SW 1271 (cell line): Measurements from ENCODE around the gene ATP6V0D1.

Source experiments
- DNase-seq, 2 experiments: peaks; one replicate each; lab custom pipeline; 2025; lab: John Stamatoyannopoulos, UW

The ATP6V0D1 gene

DNA sequence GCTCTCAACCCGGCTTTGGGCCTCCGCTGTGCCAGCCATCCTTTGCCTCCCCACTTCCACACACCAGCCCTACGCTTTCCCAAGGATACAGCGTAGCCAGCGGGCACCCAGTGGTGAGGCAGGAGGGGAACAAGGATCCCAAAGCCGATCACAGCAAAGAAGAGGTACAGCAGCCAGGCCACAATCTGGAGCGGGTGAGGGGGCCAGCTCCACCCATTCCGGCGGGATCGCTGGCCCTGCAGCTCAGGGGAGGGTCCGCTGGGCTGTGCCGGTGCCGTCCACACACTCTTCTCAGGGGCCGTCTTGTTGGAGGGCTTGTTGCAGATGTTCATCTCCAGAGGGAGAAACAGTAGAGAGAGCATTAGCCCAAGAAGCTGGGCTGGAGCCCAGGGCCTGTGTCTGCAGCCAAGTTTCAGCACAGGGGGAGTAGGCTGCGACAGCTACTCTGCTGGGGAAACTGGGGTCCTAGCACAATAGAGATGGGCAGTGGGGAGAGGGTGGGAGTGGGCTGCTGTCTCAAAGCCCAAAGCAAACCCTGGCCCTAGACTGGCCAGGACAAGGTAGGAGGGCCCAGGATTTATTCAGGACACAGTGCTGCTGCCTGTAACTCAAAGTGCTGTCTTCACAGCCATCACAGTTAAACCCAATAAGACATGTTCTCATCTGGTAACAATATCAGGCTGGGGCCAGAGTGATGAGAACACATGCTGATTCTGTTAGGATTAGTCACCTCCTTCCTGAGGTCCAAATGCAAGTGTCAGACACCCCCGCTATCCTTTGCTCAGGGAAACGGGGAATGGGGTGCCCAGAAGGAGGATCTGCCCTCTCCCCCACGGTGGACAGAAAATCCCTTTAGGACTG is 74.6 kb downstream of the ATP6V0D1 start:
- DNase-seq, result peak in 1 of 2 experiments; percentile 9

DNA sequence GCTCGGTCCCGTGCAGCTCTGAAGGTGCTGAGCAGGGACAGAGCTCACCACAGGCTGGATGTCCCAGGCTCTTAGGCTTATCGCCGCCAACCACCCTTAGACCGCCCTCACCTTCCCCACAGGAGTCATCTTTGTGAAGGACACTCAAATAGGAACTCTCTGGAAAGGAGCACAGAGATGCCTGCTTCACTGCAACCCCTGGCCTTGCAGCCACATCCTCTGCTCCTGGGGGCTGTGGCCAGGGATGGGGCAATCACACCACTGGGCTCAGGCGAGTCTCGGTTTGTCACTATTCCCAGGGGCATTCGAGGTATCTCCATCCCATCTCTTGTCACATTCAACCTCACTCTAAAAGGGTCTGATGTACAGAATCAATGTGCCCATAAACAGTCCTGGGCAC is 75.6 kb downstream of the ATP6V0D1 start:
- DNase-seq, result no peak

DNA sequence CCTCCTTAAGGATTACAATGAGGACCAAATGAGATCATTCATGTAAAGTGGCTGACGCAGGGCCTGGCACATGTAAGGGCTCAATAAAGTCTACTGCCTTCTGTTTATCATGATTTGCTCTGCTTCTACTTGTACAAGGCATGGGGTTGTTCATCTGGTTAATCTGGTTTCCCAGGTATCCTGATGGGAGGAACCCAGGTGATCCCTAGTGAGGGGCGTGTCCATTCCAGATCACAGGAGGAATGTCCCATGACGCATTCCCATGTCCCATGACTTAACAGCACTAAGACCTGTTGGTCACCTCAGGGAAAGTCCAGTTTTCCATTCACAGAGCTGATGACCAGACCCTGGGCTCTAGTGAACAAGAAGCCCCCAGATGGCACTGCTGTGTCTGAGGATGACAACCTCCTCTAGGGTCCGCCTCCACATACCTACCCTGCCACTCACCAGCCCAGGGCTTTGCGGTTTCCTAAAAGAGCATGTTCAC is 76.2 kb downstream of the ATP6V0D1 start:
- DNase-seq, result no peak

DNA sequence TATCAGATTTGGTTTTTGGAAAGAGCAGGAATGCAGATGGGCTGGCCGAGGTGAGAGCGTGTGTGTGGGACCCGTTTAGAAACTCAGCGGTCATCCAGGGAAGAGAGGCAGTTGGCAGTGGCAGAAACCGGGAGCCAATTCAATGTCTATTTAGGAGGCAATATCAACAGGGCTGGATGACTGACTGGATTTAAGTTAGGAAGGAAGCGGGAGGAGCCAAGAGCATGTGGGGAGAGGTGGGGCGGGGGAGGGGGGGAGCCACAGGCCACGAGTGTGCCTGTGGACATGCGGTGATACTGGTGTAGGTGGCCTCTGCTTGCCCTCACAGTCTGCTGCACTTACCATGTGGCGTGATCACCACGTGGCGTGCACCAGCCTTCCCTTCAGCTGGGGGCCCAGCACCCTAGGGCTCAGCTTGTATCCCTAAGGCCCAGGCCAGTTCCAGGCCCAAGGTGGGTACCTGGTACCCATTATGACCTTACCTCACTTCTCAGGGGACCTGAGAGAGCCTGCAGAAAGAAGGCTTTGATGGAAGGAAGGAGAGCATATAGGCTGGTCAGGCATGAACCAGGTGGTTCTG is 76.9 kb downstream of the ATP6V0D1 start:
- DNase-seq, result no peak

DNA sequence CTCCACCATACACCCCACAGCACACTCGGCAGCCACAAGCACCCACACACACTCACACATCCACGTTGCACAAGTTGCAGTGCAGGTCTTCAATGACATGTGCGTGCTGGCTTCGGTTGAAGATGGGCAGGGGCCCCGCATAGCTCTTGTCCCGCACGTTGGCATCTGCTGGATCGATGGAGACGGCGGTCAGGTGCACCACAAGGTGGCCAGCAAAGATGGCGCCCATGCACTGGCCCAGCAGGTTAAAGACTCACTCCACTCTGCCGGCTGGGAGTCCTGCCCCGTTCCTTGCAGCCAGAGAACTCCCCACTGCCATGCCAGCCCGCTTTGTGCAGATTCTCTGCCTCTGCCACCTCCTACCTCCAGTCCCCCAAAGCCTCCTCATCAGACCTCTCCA is 80.1 kb downstream of the ATP6V0D1 start:
- DNase-seq, result no peak

DNA sequence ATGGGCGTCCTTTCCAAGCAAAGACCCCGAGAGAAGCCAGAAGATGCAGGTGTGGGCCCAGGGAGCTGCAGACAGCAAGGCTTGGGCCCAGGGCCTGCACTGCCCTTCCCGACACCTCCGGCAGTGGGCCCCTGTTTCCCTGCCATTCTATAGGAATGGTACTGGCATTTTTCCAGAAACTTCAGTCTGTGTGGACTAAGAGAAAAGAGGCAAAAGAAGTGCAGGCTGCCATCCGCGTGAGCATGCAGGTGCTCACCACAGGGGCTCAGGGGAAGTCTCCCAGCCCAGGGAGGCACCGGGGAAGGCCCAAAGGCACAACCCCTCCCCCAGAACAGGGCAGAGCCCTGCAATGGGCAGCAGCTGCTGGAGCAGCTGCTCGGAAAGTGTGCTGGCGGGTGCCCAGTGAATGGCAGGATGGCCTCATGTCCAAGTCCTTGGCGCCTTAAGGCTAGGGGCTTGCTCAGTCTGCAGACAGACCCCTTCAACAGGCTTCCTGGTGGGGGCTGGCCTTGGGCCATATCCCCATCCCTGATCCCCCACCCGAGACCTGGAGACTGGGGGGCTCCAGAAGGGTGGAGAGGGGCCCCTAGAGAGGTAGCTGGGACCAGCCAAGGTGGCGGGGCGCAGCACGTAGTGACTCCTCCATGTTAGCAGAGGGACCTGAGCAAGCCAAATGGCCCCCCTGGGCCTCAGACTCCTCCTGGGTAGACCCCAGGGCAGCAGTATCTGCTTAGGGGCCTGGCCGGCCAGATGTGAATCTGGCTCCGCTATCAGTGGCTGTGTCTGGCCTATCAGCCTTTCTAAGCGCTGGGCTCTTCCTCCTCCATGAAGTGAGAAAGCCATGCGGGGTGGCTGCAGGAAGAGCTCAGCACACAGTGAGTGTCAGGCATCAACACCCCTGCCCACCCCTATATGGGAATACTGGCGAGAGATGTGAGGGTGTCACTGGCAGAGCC is 80.9 kb downstream of the ATP6V0D1 start:
- no peak for DNase-seq

DNA sequence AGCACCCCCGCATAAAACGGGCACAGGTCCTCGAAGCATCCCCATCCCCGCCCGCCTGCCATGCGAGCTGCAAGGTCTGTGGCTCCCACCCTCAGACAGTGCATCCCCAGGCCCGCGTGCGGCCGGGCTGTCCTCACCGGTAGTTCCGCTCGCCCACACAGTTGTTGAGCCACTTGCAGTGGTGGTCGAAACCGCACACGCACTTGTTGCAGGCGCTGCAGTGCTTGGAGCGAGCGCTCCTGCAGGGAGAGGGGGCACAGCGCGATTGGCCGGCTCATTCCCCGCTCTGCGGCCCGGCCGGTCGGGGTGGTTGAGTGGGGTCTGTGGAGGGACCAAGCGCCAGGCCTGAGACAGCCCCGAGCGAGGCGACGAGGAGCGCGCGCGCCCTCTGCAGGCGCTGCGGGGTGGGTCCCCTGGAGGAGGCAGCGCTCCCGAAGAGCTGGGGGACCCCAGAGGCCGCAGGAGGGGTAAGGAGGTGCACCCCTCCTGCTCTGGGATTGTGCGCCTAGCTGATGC is 81.7 kb downstream of the ATP6V0D1 start:
- no peak for DNase-seq

DNA sequence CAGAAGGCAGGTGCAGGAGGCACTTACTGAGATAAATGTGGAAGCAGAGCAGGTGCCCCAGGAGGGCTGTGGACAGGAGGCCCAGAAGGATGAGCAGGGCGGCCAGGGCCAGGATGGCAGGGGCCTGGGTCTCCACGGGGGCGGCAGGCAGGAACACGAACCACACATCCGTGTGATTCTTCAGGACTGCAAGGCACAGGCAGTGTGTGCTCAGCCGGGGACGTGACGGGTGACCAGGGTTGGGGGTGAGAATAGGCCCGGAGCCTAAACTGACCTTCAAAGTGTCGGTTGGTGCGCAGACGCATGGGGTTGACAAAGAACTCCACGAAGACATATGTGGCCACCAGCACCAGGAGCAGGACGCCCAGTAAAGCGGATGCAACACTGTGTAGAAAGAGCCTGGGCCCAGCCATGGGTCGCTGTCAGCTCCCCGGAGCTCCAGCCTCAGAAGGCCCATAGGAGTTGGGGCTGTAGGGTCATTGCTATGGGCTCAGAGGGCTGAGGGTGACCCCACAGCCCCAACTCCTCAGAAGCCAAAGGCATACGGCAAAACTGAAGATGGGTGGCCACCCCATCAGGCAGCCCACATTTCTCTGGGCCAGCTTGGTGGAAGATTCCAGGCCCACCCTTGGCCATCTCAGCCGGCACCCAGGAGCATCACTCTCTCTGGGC is 82.3 kb downstream of the ATP6V0D1 start:
- no peak for DNase-seq

DNA sequence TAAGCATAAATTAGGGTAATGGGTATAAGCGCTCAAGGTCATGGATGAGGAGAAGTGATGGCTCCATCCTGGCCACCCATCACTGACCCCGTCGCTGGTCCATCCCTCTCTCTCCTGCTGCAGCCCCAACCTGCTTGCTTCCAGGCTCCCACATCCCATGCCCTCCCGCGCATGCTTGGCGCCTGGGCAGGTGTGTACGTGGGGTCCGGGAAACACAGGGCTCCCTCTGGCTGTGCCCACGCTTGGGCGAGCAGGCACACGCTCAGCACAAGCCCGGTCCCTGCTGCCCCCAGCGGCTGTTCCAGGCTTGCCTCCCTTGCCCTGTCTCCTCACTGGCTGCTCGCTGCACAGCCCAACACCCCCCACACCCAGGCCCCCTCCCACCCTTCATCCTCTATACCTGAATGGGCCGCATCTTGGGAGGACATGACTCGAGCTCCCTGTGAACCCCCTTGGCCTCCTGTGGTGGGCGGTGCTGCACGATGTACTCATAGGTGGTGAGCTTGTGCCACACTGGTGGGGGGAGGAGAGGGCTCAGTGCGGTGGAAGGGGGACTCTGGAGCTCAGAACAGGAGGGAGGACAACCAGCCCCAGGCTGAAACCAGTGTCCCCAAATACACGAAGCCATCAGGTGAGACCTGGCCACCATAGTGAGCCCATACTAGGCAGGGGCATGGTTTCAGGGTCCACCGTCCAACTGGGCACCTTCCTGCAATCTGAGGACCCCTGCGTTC is 83.0 kb downstream of the ATP6V0D1 start:
- DNase-seq, result no peak

DNA sequence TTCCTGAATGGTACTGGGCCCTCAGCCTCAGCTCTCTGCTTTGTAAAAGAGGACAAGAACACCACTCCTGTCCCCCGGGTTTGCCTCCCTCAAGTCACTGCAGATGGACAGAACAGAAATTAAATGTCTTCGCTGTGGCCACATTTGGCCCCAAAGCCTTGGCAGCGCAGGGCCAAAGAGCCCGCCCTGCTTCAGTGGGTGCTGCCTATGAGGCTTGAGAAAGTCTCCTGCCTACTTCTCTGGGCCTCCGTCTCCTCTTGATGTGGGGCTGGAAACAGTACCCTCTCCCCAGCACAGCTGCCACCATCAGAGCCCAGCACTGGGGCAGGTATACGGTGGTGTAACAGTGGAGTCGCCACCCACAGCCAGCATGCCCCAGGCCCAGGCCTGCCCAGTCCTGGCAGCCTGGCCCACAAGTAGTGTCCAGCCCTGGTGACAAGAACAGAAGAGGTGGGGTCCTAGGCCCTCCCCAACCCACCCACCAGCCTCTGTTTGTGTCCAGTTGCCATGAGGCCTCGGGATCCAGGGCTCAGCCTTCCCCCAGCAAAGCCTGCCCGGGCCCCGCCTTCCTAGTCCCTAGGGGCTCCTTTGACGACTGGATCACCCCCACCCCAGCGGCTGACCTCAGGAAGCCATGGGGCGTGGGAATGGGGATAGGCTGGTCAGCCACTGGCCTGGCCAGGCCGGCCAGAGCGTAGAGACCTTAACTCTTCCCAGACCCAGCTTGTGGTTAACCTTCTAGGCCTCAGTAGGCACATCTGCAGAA is 83.7 kb downstream of the ATP6V0D1 start:
- no peak for DNase-seq

DNA sequence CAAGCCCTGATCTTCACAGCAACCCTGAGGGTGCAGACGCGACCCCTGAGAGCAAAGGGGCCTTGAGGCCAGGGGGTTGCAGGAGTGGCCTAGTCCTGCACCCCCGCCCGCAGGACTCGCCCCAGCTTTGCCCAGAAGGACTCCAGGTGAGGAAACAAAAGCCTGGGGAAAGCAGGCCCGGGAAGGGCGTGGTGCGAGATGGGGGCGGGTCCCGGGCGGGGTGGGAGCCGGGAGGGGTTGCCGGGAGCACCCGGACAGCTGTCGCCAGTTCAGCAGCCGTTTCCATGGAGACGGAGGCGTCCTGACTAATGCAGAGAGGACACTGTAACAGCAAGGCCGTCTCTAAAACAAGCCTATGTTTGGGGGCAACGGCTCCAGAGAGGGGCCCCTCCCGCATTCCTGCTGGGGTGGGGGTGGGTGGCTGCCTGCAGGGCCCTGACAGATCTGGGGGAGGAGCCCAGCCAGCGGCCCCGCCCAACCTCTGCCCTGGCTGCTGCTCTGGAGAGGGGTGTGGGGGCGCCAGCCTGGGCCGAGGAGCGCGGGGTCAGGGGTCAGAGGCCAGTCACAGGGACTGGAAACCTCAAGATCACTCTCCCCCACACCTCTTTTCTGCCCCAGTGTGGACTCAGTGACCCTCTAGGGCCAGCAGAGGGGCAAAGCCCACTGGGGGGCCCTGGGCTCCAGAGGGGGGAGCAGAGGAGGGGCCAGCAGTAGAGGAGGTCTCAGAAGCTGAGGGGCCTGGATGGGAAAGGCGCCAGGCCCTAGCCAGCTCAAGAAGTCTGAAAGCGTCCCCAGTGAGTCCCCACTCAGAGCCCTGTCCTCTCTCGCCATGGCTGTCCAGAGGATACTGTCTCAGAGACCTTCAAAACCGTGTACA is 84.6 kb downstream of the ATP6V0D1 start:
- peak in 1 of 2 experiments; percentile 34 for DNase-seq

DNA sequence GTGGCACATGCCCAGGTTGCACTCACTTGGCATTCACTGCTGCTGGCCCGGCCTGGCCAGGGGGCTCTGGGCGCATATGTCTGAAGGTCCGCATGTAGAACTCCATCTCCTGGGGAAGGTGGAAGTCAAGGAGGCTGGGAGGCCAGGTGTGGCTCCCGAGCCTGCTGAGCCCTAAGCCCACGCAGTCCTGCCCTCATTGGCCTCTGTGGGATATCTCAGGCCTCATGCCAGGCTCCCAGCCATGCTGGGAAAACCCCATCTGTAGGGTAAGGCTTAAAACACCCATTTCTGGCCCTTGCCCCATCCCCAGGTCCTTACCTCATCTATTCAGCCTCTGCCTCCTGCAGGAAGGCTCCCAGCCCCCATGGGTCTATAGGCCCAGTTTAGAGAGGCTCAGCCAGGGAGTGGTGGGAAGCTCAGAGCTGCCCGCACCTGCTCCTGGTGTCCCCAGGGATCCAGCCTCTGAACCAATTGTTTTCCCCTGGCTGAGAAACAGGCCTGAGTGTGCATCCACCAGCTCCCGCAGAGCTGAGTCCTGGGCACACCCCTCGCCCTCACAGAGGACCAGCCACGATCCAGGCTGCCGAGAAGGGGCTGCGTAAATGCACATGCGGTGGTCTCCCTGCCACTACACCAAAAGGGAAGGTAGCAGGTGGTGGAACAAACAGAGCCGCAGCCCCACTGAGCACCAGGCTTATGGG is 85.3 kb downstream of the ATP6V0D1 start:
- no peak for DNase-seq

DNA sequence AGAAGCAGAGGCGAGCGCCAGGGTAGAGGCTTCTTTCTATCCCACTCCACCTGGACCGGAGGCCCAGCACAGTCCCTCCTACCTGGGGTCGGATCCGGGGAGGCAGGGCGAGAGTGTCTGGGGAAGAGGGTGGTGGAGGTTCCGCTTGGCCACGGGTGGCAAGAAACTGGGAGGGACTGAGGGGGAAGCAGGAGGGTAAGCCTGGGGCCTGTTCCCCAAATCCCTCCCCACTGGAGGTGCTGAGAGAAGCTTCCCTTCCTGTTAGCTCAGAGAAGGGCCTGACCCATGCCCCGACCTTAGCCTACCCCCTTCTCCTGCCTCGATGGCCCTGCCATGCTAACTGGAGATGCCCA is 85.9 kb downstream of the ATP6V0D1 start:
- DNase-seq, result no peak

DNA sequence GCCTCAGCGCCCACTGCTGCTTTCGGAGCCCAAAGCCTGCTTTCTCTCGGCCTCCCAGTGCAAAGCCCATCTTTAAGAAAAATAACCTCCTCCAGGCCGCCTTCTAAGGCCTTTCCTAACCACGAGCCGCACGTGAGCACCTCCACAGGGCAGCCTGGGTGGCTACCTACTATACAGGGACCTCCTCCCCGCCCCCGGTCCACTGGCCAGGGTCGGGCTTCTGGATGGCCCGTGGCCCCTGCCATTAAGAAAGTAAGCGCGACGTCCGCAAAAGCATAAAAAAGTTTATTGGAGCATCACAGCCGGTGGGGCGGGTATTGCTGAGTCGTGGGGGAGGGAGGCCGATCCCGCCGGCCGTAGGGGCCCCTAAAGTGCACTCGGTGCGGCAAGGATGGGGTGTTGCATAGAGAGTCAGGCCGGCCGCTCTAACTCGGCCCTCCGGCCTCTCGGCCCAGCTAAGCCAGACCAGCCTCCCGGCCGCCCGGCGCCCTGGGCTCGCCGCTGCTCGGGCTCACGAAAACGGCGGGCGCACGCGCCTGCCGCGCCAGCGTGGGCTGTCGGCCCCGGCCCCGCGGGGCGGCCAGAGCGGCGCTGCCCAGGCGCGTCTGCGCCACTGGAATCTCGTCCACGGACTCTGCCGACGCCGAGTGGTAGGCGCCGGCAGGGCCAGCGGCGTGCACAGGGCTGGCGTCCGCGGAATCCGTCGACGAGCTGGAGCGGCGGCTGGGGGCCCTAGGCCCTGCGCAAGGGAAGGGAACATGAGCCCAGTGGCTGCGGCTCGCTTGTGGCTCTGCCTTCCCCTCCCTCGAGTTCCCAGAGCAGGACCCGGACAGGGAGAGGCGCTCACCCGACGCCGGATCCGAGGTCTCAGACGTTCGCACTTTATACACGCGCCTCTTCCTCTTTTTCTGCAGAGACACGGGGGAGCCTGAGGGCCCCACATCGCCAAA is 86.5 kb downstream of the ATP6V0D1 start:
- DNase-seq, result no peak

DNA sequence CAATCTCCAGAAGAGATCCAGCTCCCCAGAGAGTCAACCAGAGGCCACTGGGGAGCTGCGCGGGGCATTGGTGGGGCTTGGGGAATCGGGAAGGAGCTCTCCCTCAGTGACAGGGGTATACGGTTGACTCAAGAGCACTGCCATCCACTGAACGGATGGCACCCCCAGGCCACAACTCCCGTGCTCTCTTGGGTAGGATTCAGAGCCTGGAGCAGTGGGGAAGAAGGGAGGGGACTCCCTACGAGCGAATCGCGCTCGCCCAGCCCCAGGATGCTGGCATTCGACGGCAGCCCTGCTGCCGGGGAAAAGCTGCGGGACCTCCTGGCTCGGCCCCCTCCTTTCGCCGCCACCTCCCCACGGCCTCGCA is 87.2 kb downstream of the ATP6V0D1 start:
- DNase-seq, result no peak

DNA sequence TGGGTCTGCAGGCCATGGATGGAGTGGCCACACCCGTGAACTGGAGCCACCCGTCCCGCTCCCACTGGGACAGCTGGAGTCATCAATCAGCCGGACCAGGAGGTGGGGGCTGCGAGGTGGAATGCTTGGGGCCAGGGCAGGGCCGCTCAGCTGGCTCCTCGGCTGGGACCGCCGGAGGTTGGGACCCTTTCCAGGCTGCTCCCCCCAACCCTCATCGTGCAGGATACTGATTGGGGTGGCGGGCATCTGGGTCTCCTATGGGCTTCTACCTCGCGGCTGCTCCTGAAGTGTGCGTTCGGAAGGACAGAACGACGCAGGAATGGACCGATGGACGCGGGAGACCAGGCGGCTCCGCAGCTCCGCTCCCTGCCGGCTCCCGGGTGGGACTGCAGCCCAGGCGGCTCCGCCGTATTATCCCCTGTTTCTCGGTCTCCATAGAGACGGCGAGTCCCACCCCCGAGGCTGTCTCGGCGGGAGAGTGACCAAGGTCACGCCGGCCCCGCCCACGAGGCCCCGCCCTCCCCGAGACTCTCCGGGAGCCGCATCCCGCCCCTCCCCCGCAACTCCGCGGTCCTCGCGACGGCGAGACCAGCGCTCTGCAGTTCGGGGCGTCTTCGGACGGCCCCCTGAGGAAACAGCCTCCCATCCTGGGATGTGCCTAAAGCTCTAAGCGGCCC is 87.7 kb downstream of the ATP6V0D1 start, which contains the start of gene TPPP3:
Gene TPPP3, minus strand, starts transcription at position 388 of the 677 bp plus-strand sequence. CDS start 2,387 bp downstream, outside the sequence.
- peak in 1 of 2 experiments; percentile 9 for DNase-seq
